GM10248 (cell line): Measurements from ENCODE around the gene TMIGD2.
A peak's percentile ranks its signal among the peaks of the same experiment; 100 is the strongest.

ENCODE experiments used
- CTCF ChIA-PET: fragments of 300-600 bp; sonication (Branson Sonifier 250); formaldehyde crosslinking; extraction: SDS; loops from one replicate; lab custom pipeline; 2021; ENCODE audit warnings: antibody characterized with exemption; lab: Yijun Ruan, JAX
- POLR2A ChIA-PET: fragments of 350-650 bp; sonication (Branson Sonifier 250); formaldehyde crosslinking; extraction: SDS; loops from one replicate; lab custom pipeline; 2020; ENCODE audit warnings: antibody characterized with exemption; lab: Yijun Ruan, JAX
- DNase-seq: peaks from one replicate; pipeline ENCODE4 v3.0.0; 2012; ENCODE audit errors: extremely low spot score
- TF ChIP-seq, protein P1 (sequence below): IDR thresholded peaks from 2 replicates; pipeline ENCODE4 v1.5.1; 2012; ENCODE audit warnings: mild to moderate bottlenecking, low read depth; ENCODE audit errors: extremely low read depth, missing control alignments, control extremely low read depth

TMIGD2 gene

GRCh38 chr19:4305257-4305612 lies 3.0 kb upstream of the TMIGD2 start:
- DNase-seq, result no peak
- ChIA-PET POLR2A (no interaction called here), CTCF (interaction anchor here (1.2 to 1.5 kb wide), 2 partner anchors 14 to 165 kb away, joined by 3 to 4 read pairs; no protein-coding TSS in a partner anchor)
- TF ChIP-seq, protein P1, sequence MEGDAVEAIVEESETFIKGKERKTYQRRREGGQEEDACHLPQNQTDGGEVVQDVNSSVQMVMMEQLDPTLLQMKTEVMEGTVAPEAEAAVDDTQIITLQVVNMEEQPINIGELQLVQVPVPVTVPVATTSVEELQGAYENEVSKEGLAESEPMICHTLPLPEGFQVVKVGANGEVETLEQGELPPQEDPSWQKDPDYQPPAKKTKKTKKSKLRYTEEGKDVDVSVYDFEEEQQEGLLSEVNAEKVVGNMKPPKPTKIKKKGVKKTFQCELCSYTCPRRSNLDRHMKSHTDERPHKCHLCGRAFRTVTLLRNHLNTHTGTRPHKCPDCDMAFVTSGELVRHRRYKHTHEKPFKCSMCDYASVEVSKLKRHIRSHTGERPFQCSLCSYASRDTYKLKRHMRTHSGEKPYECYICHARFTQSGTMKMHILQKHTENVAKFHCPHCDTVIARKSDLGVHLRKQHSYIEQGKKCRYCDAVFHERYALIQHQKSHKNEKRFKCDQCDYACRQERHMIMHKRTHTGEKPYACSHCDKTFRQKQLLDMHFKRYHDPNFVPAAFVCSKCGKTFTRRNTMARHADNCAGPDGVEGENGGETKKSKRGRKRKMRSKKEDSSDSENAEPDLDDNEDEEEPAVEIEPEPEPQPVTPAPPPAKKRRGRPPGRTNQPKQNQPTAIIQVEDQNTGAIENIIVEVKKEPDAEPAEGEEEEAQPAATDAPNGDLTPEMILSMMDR, result no peak

DNA sequence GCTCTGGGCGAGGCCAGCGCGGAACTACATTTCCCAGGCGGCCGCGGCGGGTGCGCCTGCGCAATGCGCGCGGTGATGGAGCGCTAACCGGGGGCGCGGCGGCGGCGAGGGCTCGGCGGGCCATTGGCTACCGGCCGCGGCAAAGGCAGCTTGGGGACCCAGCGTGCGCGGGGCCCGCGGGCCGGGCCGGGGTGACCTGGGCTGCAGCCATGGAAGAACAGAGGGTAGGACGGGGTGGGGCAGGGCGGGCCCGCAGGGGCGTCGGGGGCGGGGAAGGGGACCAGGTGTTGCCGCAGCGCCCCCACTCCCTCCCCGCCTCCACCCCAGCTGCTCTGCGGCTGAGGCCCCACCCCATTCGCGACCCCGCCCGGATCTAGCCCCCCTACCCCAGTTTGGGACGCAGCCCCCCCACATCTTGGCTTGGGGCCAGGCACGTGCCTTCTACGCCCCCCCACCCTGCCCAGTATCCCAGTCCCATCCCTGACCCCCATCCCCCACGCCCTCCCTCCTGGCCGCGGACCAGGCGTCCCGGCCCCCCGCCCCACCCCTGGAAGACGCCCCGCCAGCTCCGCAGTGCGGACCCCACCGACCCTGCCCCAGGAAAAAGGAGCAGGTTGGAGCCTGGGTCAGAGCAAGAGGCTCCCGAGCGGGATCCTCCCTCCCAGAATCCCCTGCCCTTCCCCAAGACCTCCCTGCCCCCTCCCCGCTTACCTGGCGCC lies 2.5 kb upstream of the TMIGD2 start, which contains the start of gene FSD1:
Gene FSD1 (plus strand): TSS at position 61 of the 719 bp plus-strand sequence. CDS start 149 bp downstream, at position 210.
- DNase-seq, result peak; percentile 94
- CTCF ChIA-PET, result interaction anchor here (1.0 to 1.5 kb wide), 3 partner anchors 15 to 165 kb away, joined by 3 to 4 read pairs (median 4); no protein-coding TSS in a partner anchor
- POLR2A ChIA-PET, result no interaction called here
- TF ChIP-seq, protein P1, result no peak

- TF ChIP-seq, protein P1, result no peak
- ChIA-PET POLR2A (no interaction called here), CTCF (interaction anchor here (1.0 kb wide), 1 partner anchor 16 kb away, joined by 4 read pairs; no protein-coding TSS in a partner anchor)
- DNase-seq, result no peak
These were observed 1.8 kb upstream of the TMIGD2 start for GRCh38 chr19:4303819-4304537.

- TF ChIP-seq, protein P1, result no peak
- ChIA-PET POLR2A (no interaction called here), CTCF (no interaction called here)
- no peak for DNase-seq
These were observed 473 bp downstream of the TMIGD2 start for GRCh38 chr19:4301590-4302242.

DNA sequence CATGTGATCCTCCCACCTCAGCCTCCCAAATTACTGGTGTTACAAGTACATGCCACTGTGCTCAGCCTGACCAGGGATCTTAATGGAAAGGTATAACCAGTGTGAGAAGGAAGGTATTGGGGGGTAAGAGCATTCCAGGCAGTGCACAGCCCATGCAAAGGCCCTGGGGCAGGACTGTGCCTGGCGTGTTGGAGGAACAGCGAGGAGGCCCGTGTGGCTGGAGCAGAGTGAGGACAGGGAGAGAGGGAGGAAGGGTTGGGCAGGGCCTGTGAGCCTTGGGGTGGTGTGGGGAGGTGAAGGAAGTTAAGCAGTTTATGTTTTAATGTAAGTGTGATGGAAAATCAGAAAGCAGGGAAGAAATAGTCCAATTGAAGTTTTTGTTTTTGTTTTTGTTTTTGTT lies 1.6 kb downstream of the TMIGD2 start:
- no peak for DNase-seq
- TF ChIP-seq, protein P1, result no peak
- ChIA-PET CTCF (no interaction called here), POLR2A (no interaction called here)
